Measurements from ENCODE around the gene ACSL1. TPM values are rescaled to one million over a fixed set of nuclear protein-coding genes. Genes with fewer than 3 reads are reported as not detected.

Gene ACSL1
- total RNA-seq, 1 donor from 2014 or later, result 18.0 TPM

GRCh38 chr4:184763150-184763780 lies 62.5 kb downstream of the ACSL1 start:
- Mint-ChIP-seq H3K4me1 (no peaks in the 10 kb centered on the region), H3K36me3 (peaks cover 48% of the 10 kb centered on the region), H3K27me3 (ENCODE audit: low read depth) (no peaks in the 10 kb centered on the region), H3K4me3 (no peak overlapping the region), H3K27ac (no peak overlapping the region), H3K9me3 (peaks cover 5% of the 10 kb centered on the region)
- no peak for DNase-seq (ENCODE audit: low spot score in 2 of 2, unreplicated experiment in 2 of 2)
- no peak for TF ChIP-seq CTCF (IDR thresholded peaks at IDR 0.05; ENCODE audit: unreplicated experiment)

- Mint-ChIP-seq H3K4me3 (no peak overlapping the region), H3K27me3 (ENCODE audit: low read depth) (no peaks in the 10 kb centered on the region), H3K27ac (no peak overlapping the region), H3K36me3 (peaks cover 43% of the 10 kb centered on the region), H3K9me3 (peaks cover 5% of the 10 kb centered on the region), H3K4me1 (no peaks in the 10 kb centered on the region)
- DNase-seq (ENCODE audit: low spot score in 2 of 2, unreplicated experiment in 2 of 2), result no peak
- no peak for TF ChIP-seq CTCF (IDR thresholded peaks at IDR 0.05; ENCODE audit: unreplicated experiment)
Measured at GRCh38 chr4:184762100-184762499, 63.7 kb downstream of the ACSL1 start.

GRCh38 chr4:184760681-184761080 lies 65.1 kb downstream of the ACSL1 start:
- no peak for DNase-seq (ENCODE audit: low spot score in 2 of 2, unreplicated experiment in 2 of 2)
- H3K4me1 Mint-ChIP-seq, result no peaks in the 10 kb centered on the region
- peaks cover 5% of the 10 kb centered on the region for H3K9me3 Mint-ChIP-seq
- TF ChIP-seq CTCF (IDR thresholded peaks at IDR 0.05; ENCODE audit: unreplicated experiment), result no peak
- no peaks in the 10 kb centered on the region for H3K27me3 Mint-ChIP-seq (ENCODE audit: low read depth)
- H3K36me3 Mint-ChIP-seq, result peaks cover 36% of the 10 kb centered on the region
- H3K27ac Mint-ChIP-seq, result no peak overlapping the region
- H3K4me3 Mint-ChIP-seq, result no peak overlapping the region

- peaks cover 5% of the 10 kb centered on the region for H3K9me3 Mint-ChIP-seq
- no peak overlapping the region for H3K27ac Mint-ChIP-seq
- no peak for DNase-seq (ENCODE audit: low spot score in 2 of 2, unreplicated experiment in 2 of 2)
- peaks cover 32% of the 10 kb centered on the region for H3K36me3 Mint-ChIP-seq
- H3K4me3 Mint-ChIP-seq, result no peak overlapping the region
- no peak for TF ChIP-seq CTCF (IDR thresholded peaks at IDR 0.05; ENCODE audit: unreplicated experiment)
- peaks cover 4% of the 10 kb centered on the region for H3K4me1 Mint-ChIP-seq
- H3K27me3 Mint-ChIP-seq (ENCODE audit: low read depth), result no peaks in the 10 kb centered on the region
Measured at GRCh38 chr4:184757810-184758209, 68.0 kb downstream of the ACSL1 start.

- DNase-seq (ENCODE audit: low spot score in 2 of 2, unreplicated experiment in 2 of 2), result no peak
- H3K27ac Mint-ChIP-seq, result no peak overlapping the region
- H3K4me3 Mint-ChIP-seq, result no peak overlapping the region
- H3K9me3 Mint-ChIP-seq, result peaks cover 5% of the 10 kb centered on the region
- H3K27me3 Mint-ChIP-seq (ENCODE audit: low read depth), result no peaks in the 10 kb centered on the region
- H3K4me1 Mint-ChIP-seq, result peaks cover 5% of the 10 kb centered on the region
- peaks cover 27% of the 10 kb centered on the region for H3K36me3 Mint-ChIP-seq
- no peak for TF ChIP-seq CTCF (IDR thresholded peaks at IDR 0.05; ENCODE audit: unreplicated experiment)
Measured at GRCh38 chr4:184756399-184756798, 69.4 kb downstream of the ACSL1 start.

GRCh38 chr4:184755278-184755677 lies 70.5 kb downstream of the ACSL1 start:
- no peak for DNase-seq (ENCODE audit: low spot score in 2 of 2, unreplicated experiment in 2 of 2)
- Mint-ChIP-seq H3K27ac (no peak overlapping the region), H3K4me1 (peaks cover 13% of the 10 kb centered on the region), H3K9me3 (peaks cover 5% of the 10 kb centered on the region), H3K36me3 (peaks cover 20% of the 10 kb centered on the region), H3K4me3 (no peak overlapping the region), H3K27me3 (ENCODE audit: low read depth) (no peaks in the 10 kb centered on the region)
- no peak for TF ChIP-seq CTCF (IDR thresholded peaks at IDR 0.05; ENCODE audit: unreplicated experiment)

All from mesothelial cell of epicardium (in vitro differentiated cells).